Astrocyte (in vitro differentiated cells and primary cell): Measurements from ENCODE around the gene SRGAP1. TPM values are rescaled to one million over a fixed set of nuclear protein-coding genes. Genes with fewer than 3 reads are reported as not detected.

Experiments used
- DNase-seq: peaks from one replicate; pipeline ENCODE4 v3.0.0-alpha.2; 2010; ENCODE audit warnings: low read depth
- FAIRE-seq: peaks from 2 replicates; lab custom pipeline; 2011; peaks lifted over from hg19 to GRCh38; lab: Jason Lieb, UNC
- H2AFZ ChIP-seq: 2 replicates; pipeline ENCODE4 v1.6.0; 2012; ENCODE audit warnings: low read depth, low read length, inconsistent platforms
- H3K27ac ChIP-seq: 2 replicates; pipeline ENCODE4 v1.5.1; 2011; ENCODE audit warnings: low read depth, low read length, inconsistent platforms
- H3K27me3 ChIP-seq: 2 replicates; pipeline ENCODE4 v1.6.0; 2011; ENCODE audit warnings: low read length, inconsistent platforms; ENCODE audit not compliant: insufficient read depth
- H3K36me3 ChIP-seq: 2 replicates; pipeline ENCODE4 v1.5.1; 2011; ENCODE audit warnings: low read length, inconsistent platforms; ENCODE audit not compliant: insufficient read depth
- H3K4me1 ChIP-seq: 2 replicates; pipeline ENCODE4 v1.5.1; 2011; ENCODE audit warnings: low read length, inconsistent platforms; ENCODE audit not compliant: insufficient read depth
- H3K4me2 ChIP-seq: 2 replicates; pipeline ENCODE4 v1.6.0; 2012; ENCODE audit warnings: low read length, inconsistent platforms
- H3K4me3 ChIP-seq: 2 replicates; pipeline ENCODE4 v1.5.1; 2011; ENCODE audit warnings: low read depth, mild to moderate bottlenecking, low read length, inconsistent platforms; ENCODE audit not compliant: insufficient read depth
- H3K79me2 ChIP-seq: 2 replicates; pipeline ENCODE4 v1.6.0; 2012; ENCODE audit warnings: mild to moderate bottlenecking, low read length, inconsistent platforms; ENCODE audit not compliant: insufficient read depth
- H3K9ac ChIP-seq: 2 replicates; pipeline ENCODE4 v1.6.0; 2012; ENCODE audit warnings: mild to moderate bottlenecking, low read length, inconsistent platforms
- H3K9me3 ChIP-seq: 2 replicates; pipeline ENCODE4 v1.5.1; 2012; ENCODE audit warnings: low read depth, mild to moderate bottlenecking, low read length, inconsistent platforms; ENCODE audit not compliant: insufficient read depth
- H4K20me1 ChIP-seq: 2 replicates; pipeline ENCODE4 v1.6.0; 2012; ENCODE audit warnings: low read length, inconsistent platforms; ENCODE audit not compliant: insufficient read depth
- H3K27ac Mint-ChIP-seq: one replicate; pipeline ENCODE4 v1.8.0; 2021; ENCODE audit warnings: mild to moderate bottlenecking, mixed read lengths; ENCODE audit not compliant: unreplicated experiment
- H3K27me3 Mint-ChIP-seq: one replicate; pipeline ENCODE4 v1.8.0; 2021; ENCODE audit warnings: low read depth, mixed read lengths; ENCODE audit not compliant: unreplicated experiment
- H3K36me3 Mint-ChIP-seq: one replicate; pipeline ENCODE4 v1.8.0; 2021; ENCODE audit warnings: low read depth, mixed read lengths; ENCODE audit not compliant: unreplicated experiment
- H3K4me1 Mint-ChIP-seq: one replicate; pipeline ENCODE4 v1.8.0; 2021; ENCODE audit warnings: low read depth, mixed read lengths; ENCODE audit not compliant: unreplicated experiment
- H3K4me3 Mint-ChIP-seq: one replicate; pipeline ENCODE4 v1.8.0; 2021; ENCODE audit warnings: mild to moderate bottlenecking, moderate library complexity, mixed read lengths; ENCODE audit not compliant: unreplicated experiment
- H3K9me3 Mint-ChIP-seq: one replicate; pipeline ENCODE4 v1.8.0; 2021; ENCODE audit warnings: mild to moderate bottlenecking, mixed read lengths; ENCODE audit not compliant: unreplicated experiment
- EZH2 ChIP-seq: IDR thresholded peaks from 2 replicates; pipeline ENCODE4 v1.6.1; 2012; ENCODE audit warnings: mild to moderate bottlenecking, low read length, inconsistent platforms; ENCODE audit not compliant: insufficient read depth
- total RNA-seq: library from RNA; stranded (reverse); gene quantifications from 2 replicates; pipeline ENCODE4 v1.2.1, GENCODE V29; 2021
- TF ChIP-seq, protein P1 (sequence below): IDR thresholded peaks from 2 replicates; pipeline ENCODE4 v1.5.1; 2011; ENCODE audit warnings: low read depth, mild to moderate bottlenecking, inconsistent platforms, low read length, moderate library complexity; ENCODE audit not compliant: insufficient read depth

SRGAP1 gene
- total RNA-seq, 1 donor from 2014 or later, result 15.2 TPM

DNA sequence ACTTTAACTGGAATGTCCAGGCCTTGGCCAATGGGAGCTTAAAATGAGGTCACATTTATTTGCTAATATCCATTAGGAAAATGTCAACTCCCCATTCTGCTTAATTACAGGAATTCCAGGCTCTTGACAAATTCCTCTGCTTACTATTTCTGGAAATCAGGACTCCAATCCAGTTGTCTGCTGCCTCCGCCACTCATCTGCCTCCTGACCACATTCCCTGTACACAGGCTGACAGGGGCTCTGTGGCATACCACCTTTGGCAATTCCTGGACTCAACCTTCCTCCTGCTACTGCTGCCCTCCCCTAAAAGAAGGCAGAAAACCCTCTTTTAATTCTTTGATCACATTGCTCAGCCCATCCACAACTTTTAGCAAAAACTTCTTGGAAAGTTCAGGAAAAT, 339.7 kb downstream of the SRGAP1 start:
- no peaks in the 10 kb centered on the region for H3K79me2 ChIP-seq
- H3K4me2 ChIP-seq, result no peak overlapping the region
- no peaks in the 10 kb centered on the region for H4K20me1 ChIP-seq
- H2AFZ ChIP-seq, result no peak overlapping the region
- FAIRE-seq (no peak), DNase-seq (no peak)
- Mint-ChIP-seq H3K27me3 (no peaks in the 10 kb centered on the region), H3K36me3 (no peaks in the 10 kb centered on the region), H3K4me3 (peak overlapping the region; percentile 61), H3K9me3 (no peaks in the 10 kb centered on the region), H3K4me1 (peaks cover 51% of the 10 kb centered on the region), H3K27ac (peak overlapping the region; percentile 91)
- H3K9ac ChIP-seq, result no peak overlapping the region
- no peak overlapping the region for H3K4me3 ChIP-seq
- TF ChIP-seq, protein P1, sequence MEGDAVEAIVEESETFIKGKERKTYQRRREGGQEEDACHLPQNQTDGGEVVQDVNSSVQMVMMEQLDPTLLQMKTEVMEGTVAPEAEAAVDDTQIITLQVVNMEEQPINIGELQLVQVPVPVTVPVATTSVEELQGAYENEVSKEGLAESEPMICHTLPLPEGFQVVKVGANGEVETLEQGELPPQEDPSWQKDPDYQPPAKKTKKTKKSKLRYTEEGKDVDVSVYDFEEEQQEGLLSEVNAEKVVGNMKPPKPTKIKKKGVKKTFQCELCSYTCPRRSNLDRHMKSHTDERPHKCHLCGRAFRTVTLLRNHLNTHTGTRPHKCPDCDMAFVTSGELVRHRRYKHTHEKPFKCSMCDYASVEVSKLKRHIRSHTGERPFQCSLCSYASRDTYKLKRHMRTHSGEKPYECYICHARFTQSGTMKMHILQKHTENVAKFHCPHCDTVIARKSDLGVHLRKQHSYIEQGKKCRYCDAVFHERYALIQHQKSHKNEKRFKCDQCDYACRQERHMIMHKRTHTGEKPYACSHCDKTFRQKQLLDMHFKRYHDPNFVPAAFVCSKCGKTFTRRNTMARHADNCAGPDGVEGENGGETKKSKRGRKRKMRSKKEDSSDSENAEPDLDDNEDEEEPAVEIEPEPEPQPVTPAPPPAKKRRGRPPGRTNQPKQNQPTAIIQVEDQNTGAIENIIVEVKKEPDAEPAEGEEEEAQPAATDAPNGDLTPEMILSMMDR, result no peak
- no peak for TF ChIP-seq EZH2
- no peaks in the 10 kb centered on the region for H3K36me3 ChIP-seq
- peaks cover 37% of the 10 kb centered on the region for H3K4me1 ChIP-seq
- H3K27ac ChIP-seq, result no peak overlapping the region
- no peaks in the 10 kb centered on the region for H3K27me3 ChIP-seq
- H3K9me3 ChIP-seq, result no peaks in the 10 kb centered on the region

DNA sequence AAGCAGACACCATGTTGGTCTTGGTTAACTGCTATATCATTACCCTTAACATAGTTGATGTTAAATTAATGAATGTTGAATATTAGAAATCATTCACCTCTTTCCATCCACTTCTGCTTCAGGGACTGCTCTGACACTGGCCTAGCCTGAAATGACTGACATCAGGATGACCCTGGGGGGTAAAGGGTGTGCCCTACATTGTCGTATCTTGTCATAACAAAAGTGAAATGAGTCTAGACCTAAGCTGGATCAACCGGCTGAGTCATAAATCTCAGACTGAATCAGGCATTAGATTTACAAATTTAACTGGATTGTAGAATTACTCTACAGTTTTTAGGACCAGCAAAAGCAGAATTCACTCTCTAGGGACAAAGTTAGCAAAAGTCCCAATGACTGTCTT, 342.3 kb downstream of the SRGAP1 start:
- Mint-ChIP-seq H3K36me3 (no peaks in the 10 kb centered on the region), H3K9me3 (no peaks in the 10 kb centered on the region), H3K27me3 (no peaks in the 10 kb centered on the region), H3K4me1 (peaks cover 37% of the 10 kb centered on the region), H3K4me3 (no peak overlapping the region), H3K27ac (peak overlapping the region; percentile 73)
- H2AFZ ChIP-seq, result no peak overlapping the region
- no peaks in the 10 kb centered on the region for H3K9me3 ChIP-seq
- H3K4me1 ChIP-seq, result peaks cover 23% of the 10 kb centered on the region
- peak overlapping the region; percentile 15 for H3K4me3 ChIP-seq
- H3K27ac ChIP-seq, result peak overlapping the region; percentile 68
- H3K36me3 ChIP-seq, result no peaks in the 10 kb centered on the region
- peak; percentile 50 for FAIRE-seq
- TF ChIP-seq, protein P1, result no peak
- TF ChIP-seq EZH2, result no peak
- H3K79me2 ChIP-seq, result no peaks in the 10 kb centered on the region
- peak overlapping the region; percentile 74 for H3K4me2 ChIP-seq
- H3K27me3 ChIP-seq, result no peaks in the 10 kb centered on the region
- DNase-seq, result no peak
- no peaks in the 10 kb centered on the region for H4K20me1 ChIP-seq
- peak overlapping the region; percentile 31 for H3K9ac ChIP-seq

DNA sequence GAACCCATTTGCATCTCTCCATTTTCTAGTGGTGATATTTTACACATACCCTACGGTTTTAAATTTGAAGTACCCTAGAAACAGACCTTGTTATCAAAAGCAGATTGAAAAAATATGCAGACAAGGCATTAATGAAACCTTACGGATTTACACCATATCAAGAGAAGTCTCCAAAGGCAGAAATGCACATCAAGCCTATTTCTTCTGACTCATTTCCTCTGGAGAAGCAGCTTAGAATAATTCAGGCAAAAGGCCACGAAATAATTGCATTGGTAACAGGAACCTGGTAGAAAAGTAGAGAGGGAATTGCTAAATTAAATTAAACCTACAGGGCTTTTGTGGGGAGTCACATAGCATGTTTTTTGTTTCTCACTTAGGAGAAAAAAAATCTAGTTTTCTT, 342.9 kb downstream of the SRGAP1 start:
- peak overlapping the region; percentile 31 for H3K9ac ChIP-seq
- no peak overlapping the region for H2AFZ ChIP-seq
- no peaks in the 10 kb centered on the region for H3K36me3 ChIP-seq
- FAIRE-seq (peak; percentile 13), DNase-seq (peak; percentile 79)
- Mint-ChIP-seq H3K36me3 (no peaks in the 10 kb centered on the region), H3K4me3 (no peak overlapping the region), H3K4me1 (peaks cover 32% of the 10 kb centered on the region), H3K27me3 (no peaks in the 10 kb centered on the region), H3K9me3 (no peaks in the 10 kb centered on the region), H3K27ac (peak overlapping the region; percentile 73)
- peak overlapping the region; percentile 15 for H3K4me3 ChIP-seq
- H3K9me3 ChIP-seq, result no peaks in the 10 kb centered on the region
- no peaks in the 10 kb centered on the region for H3K79me2 ChIP-seq
- H3K4me2 ChIP-seq, result peak overlapping the region; percentile 74
- H4K20me1 ChIP-seq, result no peaks in the 10 kb centered on the region
- peaks cover 17% of the 10 kb centered on the region for H3K4me1 ChIP-seq
- TF ChIP-seq EZH2, result no peak
- TF ChIP-seq, protein P1, result no peak
- H3K27ac ChIP-seq, result peak overlapping the region; percentile 68
- H3K27me3 ChIP-seq, result no peaks in the 10 kb centered on the region
